NCI-H2107 (cell line): Measurements from ENCODE around the gene TENM3.
"Not testable (repeated sequence)": the region's sequence is repeated elsewhere in the genome, so short reads cannot be mapped to it uniquely, and the experiment has no call there.

Experiments used
- DNase-seq: peaks from one replicate; lab custom pipeline; 2025; lab: John Stamatoyannopoulos, UW

The TENM3 gene

GRCh38 chr4:182337366-182337765 lies 94.2 kb downstream of the TENM3 start:
- DNase-seq: no peak

GRCh38 chr4:182338063-182338462 lies 94.9 kb downstream of the TENM3 start:
- no peak for DNase-seq

GRCh38 chr4:182338746-182339145 lies 95.5 kb downstream of the TENM3 start:
- no peak for DNase-seq

GRCh38 chr4:182339221-182339641 lies 96.0 kb downstream of the TENM3 start:
- no peak for DNase-seq

GRCh38 chr4:182343453-182343852 lies 100.3 kb downstream of the TENM3 start:
- DNase-seq: no peak

GRCh38 chr4:182344968-182345367 lies 101.8 kb downstream of the TENM3 start:
- DNase-seq: no peak

- no peak for DNase-seq
Observed at GRCh38 chr4:182346250-182346649, 103.0 kb downstream of the TENM3 start.

- DNase-seq: no peak
Observed at GRCh38 chr4:182346675-182347375, 103.6 kb downstream of the TENM3 start.

- DNase-seq: no peak
Observed at GRCh38 chr4:182348779-182349326, 105.7 kb downstream of the TENM3 start.

GRCh38 chr4:182350041-182350440 lies 106.8 kb downstream of the TENM3 start:
- no peak for DNase-seq

- DNase-seq: no peak
Observed at GRCh38 chr4:182351485-182351884, 108.3 kb downstream of the TENM3 start.

GRCh38 chr4:182354106-182354505 lies 110.9 kb downstream of the TENM3 start:
- no peak for DNase-seq

- DNase-seq: no peak
Observed at GRCh38 chr4:182354867-182355266, 111.7 kb downstream of the TENM3 start.

- no peak for DNase-seq
Observed at GRCh38 chr4:182367153-182367552, 124.0 kb downstream of the TENM3 start.

- DNase-seq: no peak
Observed at GRCh38 chr4:182369211-182369610, 126.0 kb downstream of the TENM3 start.

- no peak for DNase-seq
Observed at GRCh38 chr4:182370491-182370890, 127.3 kb downstream of the TENM3 start.

- no peak for DNase-seq
Observed at GRCh38 chr4:182380771-182381181, 137.6 kb downstream of the TENM3 start.

- no peak for DNase-seq
Observed at GRCh38 chr4:182382941-182383340, 139.7 kb downstream of the TENM3 start.

- no peak for DNase-seq
Observed at GRCh38 chr4:182384631-182385091, 141.5 kb downstream of the TENM3 start.

- DNase-seq: no peak
Observed at GRCh38 chr4:182385897-182386296, 142.7 kb downstream of the TENM3 start.

- not testable (repeated sequence) for DNase-seq
Observed at GRCh38 chr4:182386576-182386975, 143.4 kb downstream of the TENM3 start.

- DNase-seq: no peak
Observed at GRCh38 chr4:182391111-182391684, 148.0 kb downstream of the TENM3 start.

GRCh38 chr4:182394181-182394580 lies 151.0 kb downstream of the TENM3 start:
- no peak for DNase-seq
